Left forelimb (tissue), 1 donor: ENCODE measurements around the gene PORCN.
"Not testable (repeated sequence)": the region's sequence is repeated elsewhere in the genome, so short reads cannot be mapped to it uniquely, and the experiment has no call there.

Experiments
- DNase-seq: peaks from one replicate; pipeline ENCODE4 v3.0.0-alpha.2; 2018; ENCODE audit warnings: low spot score

Gene PORCN

GRCh38 chrX:48540480-48540879 is 31.7 kb downstream of the PORCN start:
- DNase-seq: no peak

- no peak for DNase-seq
These were observed 32.5 kb downstream of the PORCN start for GRCh38 chrX:48541140-48541814.

- DNase-seq: no peak
These were observed 40.1 kb downstream of the PORCN start for GRCh38 chrX:48548871-48549270.

DNA sequence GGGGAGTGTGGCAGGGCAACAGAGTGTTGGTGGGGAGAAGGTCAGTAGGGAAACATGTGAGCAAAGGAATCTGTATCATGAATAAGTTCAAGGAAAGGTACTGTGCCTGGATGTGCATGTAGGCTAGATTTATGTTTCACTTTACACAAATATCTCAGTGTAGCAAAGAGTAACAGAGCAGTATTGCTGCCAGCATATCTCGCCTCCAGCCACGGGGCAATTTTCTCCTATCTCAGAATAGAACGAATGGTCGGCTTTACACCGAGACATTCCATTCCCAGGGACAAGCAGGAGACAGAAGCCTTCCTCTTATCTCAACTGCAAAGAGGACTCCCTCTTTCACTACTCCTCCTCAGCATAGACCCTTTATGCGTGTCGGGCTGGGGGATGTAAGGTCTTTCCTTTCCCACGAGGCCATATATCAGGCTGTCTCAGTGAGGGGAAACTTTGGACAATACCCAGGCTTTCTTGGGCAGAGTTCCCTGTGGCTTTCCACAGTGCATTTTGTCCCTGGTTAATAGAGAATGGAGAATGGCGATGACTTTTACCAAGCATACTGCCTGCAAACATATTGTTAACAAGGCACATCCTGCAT is 47.0 kb downstream of the PORCN start:
- not testable (repeated sequence) for DNase-seq

- no peak for DNase-seq
These were observed 49.5 kb downstream of the PORCN start for GRCh38 chrX:48558271-48558670.

DNA sequence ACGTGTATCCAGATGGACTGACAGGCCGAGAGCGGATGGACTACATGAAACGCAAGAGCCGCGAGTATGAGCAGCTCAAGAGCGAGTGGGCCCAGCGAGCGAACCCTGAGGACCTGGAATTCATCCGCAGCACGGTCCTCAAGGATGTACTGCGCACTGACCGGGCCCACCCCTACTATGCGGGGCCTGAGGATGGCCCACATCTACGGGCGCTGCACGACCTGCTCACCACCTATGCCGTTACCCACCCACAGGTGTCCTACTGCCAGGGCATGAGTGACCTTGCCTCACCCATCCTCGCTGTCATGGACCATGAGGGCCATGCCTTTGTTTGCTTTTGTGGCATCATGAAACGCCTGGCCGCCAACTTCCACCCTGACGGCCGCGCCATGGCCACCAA is 50.8 kb downstream of the PORCN start:
- no peak for DNase-seq

DNA sequence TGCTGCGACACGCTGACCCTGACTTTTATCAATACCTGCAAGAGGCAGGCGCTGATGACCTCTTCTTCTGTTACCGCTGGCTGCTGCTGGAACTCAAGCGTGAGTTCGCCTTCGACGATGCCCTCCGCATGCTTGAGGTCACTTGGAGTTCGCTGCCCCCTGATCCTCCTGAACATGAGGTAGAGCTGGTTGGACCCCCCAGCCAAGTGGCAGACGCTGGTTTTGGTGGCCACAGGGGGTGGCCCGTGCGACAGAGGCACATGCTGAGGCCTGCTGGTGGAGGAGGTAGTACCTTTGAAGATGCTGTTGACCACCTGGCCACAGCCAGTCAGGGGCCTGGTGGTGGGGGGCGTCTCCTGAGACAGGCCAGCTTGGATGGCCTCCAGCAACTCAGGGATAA is 51.3 kb downstream of the PORCN start:
- no peak for DNase-seq

DNA sequence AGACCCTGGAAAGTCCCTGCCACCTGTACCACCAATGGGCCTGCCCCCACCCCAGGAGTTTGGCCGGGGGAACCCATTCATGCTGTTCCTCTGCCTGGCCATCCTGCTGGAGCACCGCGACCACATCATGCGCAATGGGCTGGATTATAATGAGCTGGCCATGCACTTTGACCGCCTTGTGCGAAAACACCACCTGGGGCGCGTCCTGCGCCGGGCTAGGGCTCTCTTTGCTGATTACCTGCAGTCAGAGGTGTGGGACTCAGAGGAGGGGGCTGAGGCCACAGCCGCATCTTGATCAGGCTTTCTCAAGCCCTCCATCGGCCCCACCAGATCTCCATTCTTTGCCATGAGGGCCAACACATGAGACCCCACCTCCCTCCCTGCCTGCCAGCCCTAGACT is 51.9 kb downstream of the PORCN start:
- no peak for DNase-seq

DNA sequence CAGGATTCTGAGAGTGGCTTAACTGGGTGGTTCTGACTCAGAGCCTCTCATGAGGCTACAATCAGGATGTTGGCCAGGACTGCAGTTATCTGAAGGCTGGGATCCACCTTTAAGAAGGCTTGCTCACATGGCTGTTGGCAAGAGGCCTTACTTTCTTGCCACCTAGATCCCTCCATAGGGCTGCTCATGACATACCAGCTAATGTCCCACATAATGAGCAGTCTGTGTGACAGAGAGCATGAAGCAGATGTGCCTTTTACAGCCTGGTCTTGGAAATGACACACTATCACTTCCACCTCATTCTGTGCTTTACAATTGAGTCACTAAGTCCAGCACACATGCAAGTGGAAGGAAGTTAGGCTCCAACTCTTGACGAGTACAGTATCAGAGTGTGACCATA is 61.2 kb downstream of the PORCN start:
- no peak for DNase-seq
